MCF 10A (cell line): ENCODE measurements around the gene GID8. TPM values are rescaled to one million over a fixed set of nuclear protein-coding genes. Genes with fewer than 3 reads are reported as not detected.
A peak's percentile ranks its signal among the peaks of the same experiment; 100 is the strongest.

Experiments
- BruUV-seq: library from RNA; stranded (reverse); fragments of 400-500 nt; replicated peaks from 2 replicates; lab custom pipeline; 2021; lab: Mats Ljungman, UMichigan
- CTCF ChIA-PET: fragments of 300-600 bp; sonication (Branson Sonifier 250); formaldehyde crosslinking; extraction: SDS; loops from one replicate; lab custom pipeline; 2021; ENCODE audit warnings: antibody characterized with exemption, inconsistent platforms; lab: Yijun Ruan, JAX
- POLR2A ChIA-PET: fragments of 300-600, 350-650 bp; sonication (Branson Sonifier 250); formaldehyde crosslinking; extraction: SDS; loops from one replicate; lab custom pipeline; 2020; ENCODE audit warnings: antibody characterized with exemption, inconsistent platforms; lab: Yijun Ruan, JAX
- DNase-seq: peaks from one replicate; pipeline ENCODE4 v3.0.0-alpha.2; 2018; ENCODE audit not compliant: unreplicated experiment
- H3K27ac Mint-ChIP-seq: one replicate; pipeline ENCODE4 v1.8.0; 2022; ENCODE audit warnings: mild to moderate bottlenecking, low read depth, mixed read lengths; ENCODE audit not compliant: unreplicated experiment
- H3K27me3 Mint-ChIP-seq: one replicate; pipeline ENCODE4 v1.8.0; 2022; ENCODE audit warnings: mixed read lengths; ENCODE audit not compliant: insufficient read depth, unreplicated experiment
- H3K36me3 Mint-ChIP-seq: one replicate; pipeline ENCODE4 v1.8.0; 2022; ENCODE audit warnings: mild to moderate bottlenecking, moderate library complexity, mixed read lengths; ENCODE audit not compliant: insufficient read depth, unreplicated experiment
- H3K4me1 Mint-ChIP-seq: one replicate; pipeline ENCODE4 v1.8.0; 2022; ENCODE audit warnings: mixed read lengths; ENCODE audit not compliant: insufficient read depth, unreplicated experiment
- H3K4me3 Mint-ChIP-seq: one replicate; pipeline ENCODE4 v1.8.0; 2022; ENCODE audit warnings: mild to moderate bottlenecking, moderate library complexity, mixed read lengths; ENCODE audit not compliant: unreplicated experiment
- H3K9me3 Mint-ChIP-seq: one replicate; pipeline ENCODE4 v1.8.0; 2022; ENCODE audit warnings: mixed read lengths; ENCODE audit not compliant: unreplicated experiment
- intact Hi-C: fragments of 100-400 bp; cut with micrococcal nuclease; formaldehyde crosslinking; loops from 2 replicates; pipeline ENCODE4 v1.14.1; 2022
- total RNA-seq: library from RNA; stranded (reverse); gene quantifications from 2 replicates; pipeline ENCODE4 v1.2.3, GENCODE V29; 2022
- TF ChIP-seq, protein P1 (sequence below): fragments of 200-600 bp; IDR thresholded peaks from one replicate; pipeline ENCODE4 v1.8.0; 2022; ENCODE audit warnings: antibody characterized with exemption, mild to moderate bottlenecking; ENCODE audit not compliant: unreplicated experiment

Gene GID8
- total RNA-seq, 1 experiment from 2014 or later = 31.6 TPM

GRCh38 chr20:62899633-62900051, 38.3 kb upstream of the GID8 start:
- no peaks in the 10 kb centered on the region for H3K9me3 Mint-ChIP-seq
- peaks cover 70% of the 10 kb centered on the region for H3K36me3 Mint-ChIP-seq
- no peaks in the 10 kb centered on the region for H3K27me3 Mint-ChIP-seq
- POLR2A ChIA-PET = interaction anchor here (0.9 to 5.8 kb wide), 9 partner anchors 8 to 248 kb away, joined by 3 to 29 read pairs (median 5); no protein-coding TSS in a partner anchor
- TF ChIP-seq, protein P1, sequence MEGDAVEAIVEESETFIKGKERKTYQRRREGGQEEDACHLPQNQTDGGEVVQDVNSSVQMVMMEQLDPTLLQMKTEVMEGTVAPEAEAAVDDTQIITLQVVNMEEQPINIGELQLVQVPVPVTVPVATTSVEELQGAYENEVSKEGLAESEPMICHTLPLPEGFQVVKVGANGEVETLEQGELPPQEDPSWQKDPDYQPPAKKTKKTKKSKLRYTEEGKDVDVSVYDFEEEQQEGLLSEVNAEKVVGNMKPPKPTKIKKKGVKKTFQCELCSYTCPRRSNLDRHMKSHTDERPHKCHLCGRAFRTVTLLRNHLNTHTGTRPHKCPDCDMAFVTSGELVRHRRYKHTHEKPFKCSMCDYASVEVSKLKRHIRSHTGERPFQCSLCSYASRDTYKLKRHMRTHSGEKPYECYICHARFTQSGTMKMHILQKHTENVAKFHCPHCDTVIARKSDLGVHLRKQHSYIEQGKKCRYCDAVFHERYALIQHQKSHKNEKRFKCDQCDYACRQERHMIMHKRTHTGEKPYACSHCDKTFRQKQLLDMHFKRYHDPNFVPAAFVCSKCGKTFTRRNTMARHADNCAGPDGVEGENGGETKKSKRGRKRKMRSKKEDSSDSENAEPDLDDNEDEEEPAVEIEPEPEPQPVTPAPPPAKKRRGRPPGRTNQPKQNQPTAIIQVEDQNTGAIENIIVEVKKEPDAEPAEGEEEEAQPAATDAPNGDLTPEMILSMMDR = no peak
- no peak overlapping the region for H3K4me3 Mint-ChIP-seq
- intact Hi-C loops = loop anchor here (1.0 kb wide), 1 partner anchor 110 kb away; no protein-coding TSS in a partner anchor
- BruUV-seq = no TSS peak
- H3K27ac Mint-ChIP-seq = no peak overlapping the region
- CTCF ChIA-PET = interaction anchor here (0.6 to 7.5 kb wide), 19 partner anchors 8 to 309 kb away, joined by 3 to 54 read pairs (median 8); no protein-coding TSS in a partner anchor
- H3K4me1 Mint-ChIP-seq = no peaks in the 10 kb centered on the region
- no peak for DNase-seq

GRCh38 chr20:62900052-62900691, 37.8 kb upstream of the GID8 start:
- no peak overlapping the region for H3K27ac Mint-ChIP-seq
- intact Hi-C loops = loop anchor here (1.0 kb wide), 1 partner anchor 109 kb away; no protein-coding TSS in a partner anchor
- H3K4me3 Mint-ChIP-seq = no peak overlapping the region
- CTCF ChIA-PET = interaction anchor here (0.6 to 7.5 kb wide), 25 partner anchors 9 to 310 kb away, joined by 3 to 54 read pairs (median 4); partner anchors contain the start of gene GID8
- peak; percentile 67 for DNase-seq
- POLR2A ChIA-PET = interaction anchor here (0.6 to 5.8 kb wide), 10 partner anchors 10 to 632 kb away, joined by 3 to 36 read pairs (median 4); no protein-coding TSS in a partner anchor
- H3K27me3 Mint-ChIP-seq = no peaks in the 10 kb centered on the region
- TF ChIP-seq, protein P1 = peak; percentile 75
- H3K4me1 Mint-ChIP-seq = no peaks in the 10 kb centered on the region
- BruUV-seq = no TSS peak
- H3K9me3 Mint-ChIP-seq = no peaks in the 10 kb centered on the region
- H3K36me3 Mint-ChIP-seq = peaks cover 70% of the 10 kb centered on the region

DNA sequence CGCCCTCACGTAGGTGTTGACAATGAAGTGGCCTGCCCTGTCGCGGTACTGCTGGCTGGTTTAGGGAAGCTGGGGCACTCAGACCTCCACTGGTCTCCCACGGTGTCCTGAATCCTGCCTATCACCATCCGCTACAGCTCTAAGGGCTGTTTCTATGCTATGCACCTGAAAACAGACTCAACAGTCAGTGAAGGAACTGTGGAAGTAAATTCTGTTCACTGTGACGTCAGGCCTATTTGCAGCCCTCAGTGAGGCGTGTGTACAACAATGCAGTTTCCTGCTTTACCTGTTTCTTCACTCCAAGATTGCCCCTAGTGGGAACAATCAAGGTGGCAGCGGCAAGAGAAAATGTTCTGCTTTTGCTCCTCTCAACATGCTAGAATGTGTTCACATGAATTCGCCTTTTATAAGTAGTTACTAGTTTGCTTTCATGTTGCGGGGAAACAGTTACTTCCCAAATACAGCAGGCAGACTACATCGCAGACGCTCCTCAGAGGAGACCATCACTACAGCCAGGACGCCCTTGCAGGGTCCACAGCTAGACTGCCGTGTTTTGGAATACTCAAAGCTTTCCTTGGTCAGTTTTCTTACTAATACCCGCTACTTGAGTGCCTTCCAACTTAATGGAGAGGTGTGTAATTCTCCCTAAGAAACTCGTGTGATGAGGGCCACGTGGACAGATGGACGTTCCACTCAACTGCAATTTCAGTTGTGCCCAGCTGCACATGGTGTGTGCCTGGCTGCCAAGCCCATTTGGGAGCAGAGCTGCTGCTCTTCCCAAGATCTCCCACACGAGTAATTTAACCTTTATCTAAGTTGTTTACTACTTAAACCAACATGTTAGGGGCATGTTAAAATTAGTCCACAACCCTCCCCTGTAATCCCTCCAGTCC, 37.0 kb upstream of the GID8 start:
- no TSS peak for BruUV-seq
- Mint-ChIP-seq H3K27me3 (no peaks in the 10 kb centered on the region), H3K9me3 (no peaks in the 10 kb centered on the region), H3K4me1 (no peaks in the 10 kb centered on the region), H3K36me3 (peaks cover 70% of the 10 kb centered on the region), H3K27ac (no peak overlapping the region), H3K4me3 (no peak overlapping the region)
- ChIA-PET CTCF (interaction anchor here (0.6 to 7.5 kb wide), 25 partner anchors 8 to 811 kb away, joined by 3 to 54 read pairs (median 4); partner anchors contain the start of gene GID8), POLR2A (interaction anchor here (0.6 to 5.8 kb wide), 11 partner anchors 12 to 633 kb away, joined by 3 to 36 read pairs (median 4); partner anchors contain the start of gene GID8)
- TF ChIP-seq, protein P1 = peak; percentile 11
- intact Hi-C loops = loop anchor here (1.0 kb wide), 1 partner anchor 108 kb away; no protein-coding TSS in a partner anchor
- DNase-seq = peak; percentile 22
